NCI-H1417 treated with DMSO at 0.1 percent for 48 hours (cell line): ENCODE data around the gene HDGFL3.
"Not testable (repeated sequence)": the region's sequence is repeated elsewhere in the genome, so short reads cannot be mapped to it uniquely, and the experiment has no call there.

Source experiments
- DNase-seq: peaks from one replicate; lab custom pipeline; 2025; lab: John Stamatoyannopoulos, UW

The HDGFL3 gene

GRCh38 chr15:83100097-83100646, 107.5 kb downstream of the HDGFL3 start:
- no peak for DNase-seq

GRCh38 chr15:83099290-83099689, 108.3 kb downstream of the HDGFL3 start:
- DNase-seq: no peak

- DNase-seq: no peak
These were observed 109.5 kb downstream of the HDGFL3 start for GRCh38 chr15:83098079-83098478.

- DNase-seq: no peak
These were observed 113.0 kb downstream of the HDGFL3 start for GRCh38 chr15:83094583-83094982.

GRCh38 chr15:83092309-83092976, 115.2 kb downstream of the HDGFL3 start:
- DNase-seq: no peak

GRCh38 chr15:83091965-83092308, 115.7 kb downstream of the HDGFL3 start:
- DNase-seq: not testable (repeated sequence)

- DNase-seq: no peak
These were observed 117.2 kb downstream of the HDGFL3 start for GRCh38 chr15:83090465-83090864.

GRCh38 chr15:83088876-83089275, 118.7 kb downstream of the HDGFL3 start:
- DNase-seq: no peak

GRCh38 chr15:83087576-83087975, 120.0 kb downstream of the HDGFL3 start:
- DNase-seq: no peak

GRCh38 chr15:83085864-83086552, 121.6 kb downstream of the HDGFL3 start:
- not testable (repeated sequence) for DNase-seq

GRCh38 chr15:83085461-83085860, 122.2 kb downstream of the HDGFL3 start:
- DNase-seq: not testable (repeated sequence)

- DNase-seq: no peak
These were observed 124.8 kb downstream of the HDGFL3 start for GRCh38 chr15:83082730-83083386.

GRCh38 chr15:83081256-83082014, 126.2 kb downstream of the HDGFL3 start:
- no peak for DNase-seq

- no peak for DNase-seq
These were observed 128.9 kb downstream of the HDGFL3 start for GRCh38 chr15:83078712-83079111.
